ENCODE data around the gene RNF125. TPM values are rescaled to one million over a fixed set of nuclear protein-coding genes. Genes with fewer than 3 reads are reported as not detected.
"Not testable (repeated sequence)": the region's sequence is repeated elsewhere in the genome, so short reads cannot be mapped to it uniquely, and the experiment has no call there.

The RNF125 gene
- total RNA-seq, 6 experiments from 2014 or later: 2.9 to 14.1 (median 5.8) TPM

GRCh38 chr18:31998880-31999412 is 19.7 kb upstream of the RNF125 start:
- no peak overlapping the region for H3K27ac ChIP-seq
- WGBS (ENCODE audit: insufficient coverage, low coverage, low lambda C conversion rate, missing lambda C conversion rate): 90% methylated on average over 5 of the region's 5 CpGs
- no peak overlapping the region for H3K4me3 ChIP-seq
- H3K36me3 ChIP-seq: no peaks in the 10 kb centered on the region
- intact Hi-C loops (cut with DNase I): no loop called here
- no peaks in the 10 kb centered on the region for H3K27me3 ChIP-seq
- TF ChIP-seq CTCF (IDR thresholded peaks at IDR 0.05): no peak
- TF ChIP-seq POLR2A (IDR thresholded peaks at IDR 0.05): no peak
- peaks cover 0 to 7% (median 3%) of the 10 kb centered on the region in 4 donors for H3K4me1 ChIP-seq
- DNase-seq (no peak), ATAC-seq (no peak)
- no peaks in the 10 kb centered on the region for H3K9me3 ChIP-seq

- H3K27ac ChIP-seq; H3K36me3 ChIP-seq; ATAC-seq; intact Hi-C loops (cut with DNase I); H3K27me3 ChIP-seq; H3K9me3 ChIP-seq; H3K4me3 ChIP-seq; DNase-seq: not testable (repeated sequence)
- WGBS (ENCODE audit: insufficient coverage, low coverage, low lambda C conversion rate, missing lambda C conversion rate): 81% methylated on average over 3 of the region's 7 CpGs
- H3K4me1 ChIP-seq: peaks cover 0 to 10% (median 3%) of the 10 kb centered on the region in 4 donors
These were observed 17.5 kb upstream of the RNF125 start for GRCh38 chr18:32001141-32001540.

GRCh38 chr18:32003822-32004221 is 14.8 kb upstream of the RNF125 start:
- DNase-seq: peak; percentile 31 to 77 (median 70)
- H3K27ac ChIP-seq; H3K9me3 ChIP-seq; ATAC-seq; intact Hi-C loops (cut with DNase I); H3K27me3 ChIP-seq; H3K4me3 ChIP-seq; H3K36me3 ChIP-seq: not testable (repeated sequence)
- WGBS (ENCODE audit: insufficient coverage, low coverage, low lambda C conversion rate, missing lambda C conversion rate): 34% methylated on average over 2 of the region's 2 CpGs
- H3K4me1 ChIP-seq: peaks cover 0 to 21% (median 3%) of the 10 kb centered on the region in 4 donors

- TF ChIP-seq POLR2A (IDR thresholded peaks at IDR 0.05): no peak
- H3K36me3 ChIP-seq: no peaks in the 10 kb centered on the region
- peaks cover 0 to 11% (median 0%) of the 10 kb centered on the region in 4 donors for H3K4me1 ChIP-seq
- H3K9me3 ChIP-seq: no peaks in the 10 kb centered on the region
- intact Hi-C loops (cut with DNase I): no loop called here
- no peak overlapping the region for H3K4me3 ChIP-seq
- DNase-seq: no peak
- ATAC-seq: no peak
- WGBS (ENCODE audit: insufficient coverage, low coverage, low lambda C conversion rate, missing lambda C conversion rate): 100% methylated on average over 4 of the region's 5 CpGs
- H3K27me3 ChIP-seq: no peaks in the 10 kb centered on the region
- no peak overlapping the region for H3K27ac ChIP-seq
These were observed 8.4 kb upstream of the RNF125 start for GRCh38 chr18:32010124-32010721.

GRCh38 chr18:32011193-32011592 is 7.4 kb upstream of the RNF125 start:
- Histone ChIP-seq H3K4me1 (peaks cover 0 to 11% (median 0%) of the 10 kb centered on the region in 4 donors), H3K36me3 (no peaks in the 10 kb centered on the region), H3K9me3 (no peaks in the 10 kb centered on the region), H3K4me3 (no peak overlapping the region), H3K27me3 (no peaks in the 10 kb centered on the region), H3K27ac (no peak overlapping the region)
- TF ChIP-seq POLR2A (IDR thresholded peaks at IDR 0.05) (no peak), CTCF (IDR thresholded peaks at IDR 0.05) (no peak)
- intact Hi-C loops (cut with DNase I): no loop called here
- DNase-seq: no peak
- WGBS (ENCODE audit: insufficient coverage, low coverage, low lambda C conversion rate, missing lambda C conversion rate): 84% methylated on average over 3 of the region's 3 CpGs
- ATAC-seq: no peak

- no peaks in the 10 kb centered on the region for H3K9me3 ChIP-seq
- H3K36me3 ChIP-seq: no peaks in the 10 kb centered on the region
- intact Hi-C loops (cut with DNase I): no loop called here
- H3K4me1 ChIP-seq: peaks cover 0 to 7% (median 3%) of the 10 kb centered on the region in 4 donors
- peak overlapping the region; percentile 83 to 91 (median 88) for H3K27ac ChIP-seq
- DNase-seq (peak; percentile 64 to 92 (median 86)), ATAC-seq (peak; percentile 61 to 85 (median 78))
- under 1% methylated on average over 21 of the region's 31 CpGs for WGBS (ENCODE audit: insufficient coverage, low coverage, low lambda C conversion rate, missing lambda C conversion rate)
- no peaks in the 10 kb centered on the region for H3K27me3 ChIP-seq
- TF ChIP-seq CTCF (IDR thresholded peaks at IDR 0.05) (no peak), POLR2A (IDR thresholded peaks at IDR 0.05) (peak; percentile 69)
- peak overlapping the region; percentile 60 to 63 (median 61) for H3K4me3 ChIP-seq
These were observed 775 bp downstream of the RNF125 start for GRCh38 chr18:32019251-32019948.

GRCh38 chr18:32019949-32020625 is 1.5 kb downstream of the RNF125 start:
- H3K4me1 ChIP-seq; H3K36me3 ChIP-seq; H3K9me3 ChIP-seq; intact Hi-C loops (cut with DNase I); H3K27me3 ChIP-seq: not testable (repeated sequence)
- 15% methylated on average over 7 of the region's 14 CpGs for WGBS (ENCODE audit: insufficient coverage, low coverage, low lambda C conversion rate, missing lambda C conversion rate)
- ATAC-seq: peak; percentile 51 to 67 (median 60)
- DNase-seq: peak; percentile 28 to 69 (median 63)
- peak overlapping the region; percentile 60 to 63 (median 61) for H3K4me3 ChIP-seq
- H3K27ac ChIP-seq: peak overlapping the region; percentile 83 to 91 (median 88)

Data from right lobe of liver (tissue), 6 donors.